Naive B cell (primary cell): ENCODE data around the gene KANK2. TPM values are rescaled to one million over a fixed set of nuclear protein-coding genes. Genes with fewer than 3 reads are reported as not detected.
"Not testable (repeated sequence)": the region's sequence is repeated elsewhere in the genome, so short reads cannot be mapped to it uniquely, and the experiment has no call there.

Experiments used
- ATAC-seq, 2 donors: fragments of 150-1000 bp; cut with Tn5 transposase; 2 replicates each; pipeline ENCODE4 v1.10.0; 2021; ENCODE audit warnings: low read depth in 2 of 2, mild to moderate bottlenecking in 2 of 2, moderate library complexity in 2 of 2
- DNase-seq: peaks from one replicate; pipeline ENCODE4 v3.0.0; 2022
- H3K27ac Mint-ChIP-seq, 6 donors: one replicate each; pipeline ENCODE4 v1.8.0; 2020 to 2022; ENCODE audit warnings: mild to moderate bottlenecking in 6 of 6, mixed read lengths in 6 of 6, moderate library complexity in 5 of 6, inconsistent platforms in 2 of 6
- H3K27me3 Mint-ChIP-seq, 3 donors: one replicate each; pipeline ENCODE4 v1.8.0; 2021 to 2022; ENCODE audit warnings: mixed read lengths in 3 of 3, mild to moderate bottlenecking in 1 of 3
- H3K36me3 Mint-ChIP-seq, 2 donors: one replicate each; pipeline ENCODE4 v1.8.0; 2020 to 2022; ENCODE audit warnings: mixed read lengths in 2 of 2, inconsistent platforms in 1 of 2, mild to moderate bottlenecking in 1 of 2
- H3K4me1 Mint-ChIP-seq, 3 donors: one replicate each; pipeline ENCODE4 v1.8.0; 2020 to 2022; ENCODE audit warnings: mixed read lengths in 3 of 3, inconsistent platforms in 1 of 3, mild to moderate bottlenecking in 1 of 3, moderate library complexity in 1 of 3
- H3K4me3 Mint-ChIP-seq, 8 donors: one replicate each; pipeline ENCODE4 v1.8.0; 2020 to 2022; ENCODE audit warnings: mild to moderate bottlenecking in 8 of 8, mixed read lengths in 8 of 8, moderate library complexity in 8 of 8, inconsistent platforms in 2 of 8
- H3K9me3 Mint-ChIP-seq, 7 donors: one replicate each; pipeline ENCODE4 v1.8.0; 2020 to 2022; ENCODE audit warnings: mixed read lengths in 7 of 7, mild to moderate bottlenecking in 5 of 7, inconsistent platforms in 2 of 7, moderate library complexity in 1 of 7
- polyA plus RNA-seq, 6 donors: library from polyadenylated mRNA; unstranded; fragments of 300-500 nt; fragmentation: Illumina TruSeq; gene quantifications; one replicate each; pipeline ENCODE4 v1.2.3, GENCODE V29; 2021; ENCODE audit warnings: low read depth in 6 of 6

Gene KANK2
- polyA plus RNA-seq, 6 donors from 2014 or later: 0.09 to 0.57 (median 0.19) TPM; not detected in 3

DNA sequence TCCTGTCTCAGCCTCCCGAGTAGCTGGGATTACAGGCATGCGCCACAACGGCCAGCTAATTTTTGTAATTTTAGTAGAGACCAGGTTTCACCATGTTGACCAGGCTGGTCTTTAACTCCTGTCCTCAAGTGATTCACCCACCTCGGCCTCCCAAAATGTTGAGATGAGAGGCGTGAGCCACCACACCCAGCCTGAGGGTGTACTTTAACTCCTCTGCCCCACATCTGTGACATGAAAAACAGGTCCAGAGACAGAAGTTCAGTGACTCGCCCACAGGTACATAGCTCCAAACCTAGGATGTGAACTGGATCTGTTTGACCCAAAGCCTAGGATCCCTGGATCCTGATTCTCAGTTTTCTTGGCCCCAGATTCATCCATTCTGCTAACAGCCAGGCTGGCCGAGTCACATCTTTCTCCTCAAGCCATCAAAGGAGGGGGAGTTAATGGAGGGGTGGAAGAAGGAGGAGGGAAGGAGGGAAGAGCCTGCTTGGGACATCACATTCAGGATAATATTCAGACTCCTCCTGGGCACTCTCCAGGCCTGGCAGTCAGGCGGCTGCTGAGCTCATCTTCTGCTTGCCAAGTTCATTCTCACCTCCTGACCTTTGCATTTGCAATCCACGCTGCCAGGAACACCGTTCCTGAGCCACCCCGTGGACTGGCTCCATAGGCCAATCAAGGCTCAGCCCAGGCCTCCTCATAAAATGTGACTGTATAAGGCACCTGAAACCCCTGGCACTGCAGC is 44.9 kb downstream of the KANK2 start:
- Mint-ChIP-seq H3K4me3 (no peak overlapping the region), H3K4me1 (peaks cover 9 to 21% (median 17%) of the 10 kb centered on the region in 3 donors), H3K36me3 (no peaks in the 10 kb centered on the region), H3K9me3 (no peaks in the 10 kb centered on the region), H3K27ac (peak overlapping the region in 1 of 6 donors; percentile 66), H3K27me3 (peaks cover 0 to 7% (median 0%) of the 10 kb centered on the region in 3 donors)
- no peak for DNase-seq
- no peak for ATAC-seq

DNA sequence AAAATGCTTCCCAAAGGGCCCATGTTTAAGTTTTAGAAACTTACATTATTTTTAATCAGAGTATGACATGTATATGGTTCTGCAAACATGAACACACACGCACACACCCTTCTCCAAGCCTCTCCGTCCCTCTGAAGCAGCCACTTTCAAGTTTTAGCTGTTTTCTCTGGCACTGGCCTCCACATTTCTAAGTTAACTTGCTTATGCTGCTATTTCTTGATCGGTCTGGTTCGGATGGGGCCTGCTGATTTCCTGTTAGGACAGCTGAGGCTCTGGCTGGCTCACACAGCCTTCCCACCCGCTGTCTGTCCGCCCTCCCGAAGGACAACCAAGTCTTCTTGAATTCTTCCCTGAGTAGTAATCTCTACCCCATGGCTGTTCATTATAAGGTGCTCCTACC is 46.2 kb downstream of the KANK2 start:
- ATAC-seq (no peak), DNase-seq (no peak)
- Mint-ChIP-seq H3K9me3 (no peaks in the 10 kb centered on the region), H3K4me1 (peaks cover 9 to 20% (median 15%) of the 10 kb centered on the region in 3 donors), H3K27me3 (peaks cover 0 to 7% (median 0%) of the 10 kb centered on the region in 3 donors), H3K4me3 (no peak overlapping the region), H3K36me3 (no peaks in the 10 kb centered on the region), H3K27ac (no peak overlapping the region)

DNA sequence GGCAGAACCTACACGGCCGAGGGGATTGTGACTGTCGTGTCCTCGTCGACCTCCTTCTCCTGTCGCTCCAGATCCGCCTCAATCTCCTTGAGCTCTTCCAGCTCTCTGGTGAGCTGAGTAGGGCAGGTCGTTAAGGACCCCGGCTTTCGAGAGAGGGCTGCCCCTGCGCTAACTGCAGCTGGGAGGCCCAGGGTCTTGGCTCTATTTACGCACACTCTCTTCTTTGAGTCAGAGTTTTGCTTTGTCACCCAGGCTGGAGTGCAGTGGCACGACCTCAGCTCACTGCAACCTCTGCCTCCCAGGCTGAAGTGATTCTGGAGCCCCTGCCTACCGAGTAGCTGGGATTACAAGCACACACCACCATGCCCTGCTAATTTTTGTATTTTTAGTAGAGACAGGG is 49.3 kb downstream of the KANK2 start:
- no peak overlapping the region for H3K4me3 Mint-ChIP-seq
- no peaks in the 10 kb centered on the region for H3K36me3 Mint-ChIP-seq
- no peak overlapping the region for H3K27ac Mint-ChIP-seq
- H3K9me3 Mint-ChIP-seq: peaks cover 0 to 2% (median 0%) of the 10 kb centered on the region in 7 donors
- no peak for ATAC-seq
- no peak for DNase-seq
- H3K27me3 Mint-ChIP-seq: peaks cover 0 to 4% (median 0%) of the 10 kb centered on the region in 3 donors
- peaks cover 0 to 4% (median 3%) of the 10 kb centered on the region in 3 donors for H3K4me1 Mint-ChIP-seq

DNA sequence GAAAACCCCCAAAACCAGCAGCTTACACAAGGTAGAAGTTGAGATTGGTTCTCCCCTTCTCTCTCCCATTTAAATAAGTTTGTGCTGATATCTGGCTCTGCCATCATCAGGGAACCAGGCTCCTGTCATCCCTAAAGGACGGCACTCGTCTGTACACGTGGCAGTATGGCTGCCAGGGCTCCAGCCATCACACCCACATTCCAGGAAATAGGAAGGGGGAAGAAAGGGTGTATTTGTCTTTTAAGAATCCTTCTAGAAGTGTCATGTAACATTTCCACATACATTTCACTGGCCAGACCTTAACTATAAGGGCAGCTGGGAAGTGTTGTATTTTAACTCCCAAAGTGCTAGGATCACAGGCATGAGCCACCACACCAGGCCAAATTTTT is 51.8 kb downstream of the KANK2 start:
- ATAC-seq: no peak
- Mint-ChIP-seq H3K36me3 (no peaks in the 10 kb centered on the region), H3K27me3 (peaks cover 0 to 12% (median 0%) of the 10 kb centered on the region in 3 donors), H3K4me3 (peak overlapping the region in 1 of 8 donors; percentile 29), H3K9me3 (peaks cover 0 to 2% (median 0%) of the 10 kb centered on the region in 7 donors), H3K4me1 (peaks cover 0 to 13% (median 5%) of the 10 kb centered on the region in 3 donors), H3K27ac (peak overlapping the region in 1 of 6 donors; percentile 24)
- DNase-seq: no peak

DNA sequence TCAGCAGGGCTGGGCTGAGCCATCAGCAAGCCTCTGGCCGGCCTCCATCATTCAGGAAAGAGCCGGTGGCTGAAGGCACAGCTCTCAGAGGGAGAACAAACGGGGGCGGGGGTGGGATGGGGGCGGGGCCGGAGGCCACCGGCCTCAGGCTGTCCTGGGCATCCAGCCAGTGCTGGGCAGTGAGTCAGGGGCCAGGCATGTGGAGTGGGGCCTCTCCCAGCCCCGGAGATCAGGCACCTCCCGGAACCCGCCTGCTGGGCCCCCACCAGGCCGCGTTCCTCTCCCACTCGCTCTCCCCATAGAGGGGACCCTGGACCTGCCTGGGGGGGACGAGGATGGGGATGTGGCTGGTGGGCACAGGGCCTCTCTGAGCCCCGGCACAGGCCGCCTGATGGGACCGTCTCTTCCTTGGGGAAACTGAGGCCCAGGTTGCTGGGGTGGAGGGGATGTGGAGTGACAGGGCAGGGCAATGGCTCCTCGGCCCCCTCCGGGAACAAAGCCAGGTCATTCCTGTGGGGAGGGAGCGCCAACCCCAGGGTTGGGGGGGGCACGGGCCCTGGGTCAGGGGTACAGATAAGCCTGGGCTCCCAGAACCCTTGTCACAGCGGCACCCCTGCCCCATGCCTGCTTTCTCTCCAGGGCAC is 54.7 kb downstream of the KANK2 start:
- Mint-ChIP-seq H3K27ac (no peak overlapping the region), H3K4me3 (no peak overlapping the region), H3K36me3 (peaks cover 0 to 5% of the 10 kb centered on the region in 2 donors), H3K27me3 (peaks cover 13 to 35% (median 20%) of the 10 kb centered on the region in 3 donors), H3K4me1 (peaks cover 13 to 25% (median 21%) of the 10 kb centered on the region in 3 donors), H3K9me3 (peaks cover 0 to 2% (median 0%) of the 10 kb centered on the region in 7 donors)
- ATAC-seq (no peak), DNase-seq (no peak)

DNA sequence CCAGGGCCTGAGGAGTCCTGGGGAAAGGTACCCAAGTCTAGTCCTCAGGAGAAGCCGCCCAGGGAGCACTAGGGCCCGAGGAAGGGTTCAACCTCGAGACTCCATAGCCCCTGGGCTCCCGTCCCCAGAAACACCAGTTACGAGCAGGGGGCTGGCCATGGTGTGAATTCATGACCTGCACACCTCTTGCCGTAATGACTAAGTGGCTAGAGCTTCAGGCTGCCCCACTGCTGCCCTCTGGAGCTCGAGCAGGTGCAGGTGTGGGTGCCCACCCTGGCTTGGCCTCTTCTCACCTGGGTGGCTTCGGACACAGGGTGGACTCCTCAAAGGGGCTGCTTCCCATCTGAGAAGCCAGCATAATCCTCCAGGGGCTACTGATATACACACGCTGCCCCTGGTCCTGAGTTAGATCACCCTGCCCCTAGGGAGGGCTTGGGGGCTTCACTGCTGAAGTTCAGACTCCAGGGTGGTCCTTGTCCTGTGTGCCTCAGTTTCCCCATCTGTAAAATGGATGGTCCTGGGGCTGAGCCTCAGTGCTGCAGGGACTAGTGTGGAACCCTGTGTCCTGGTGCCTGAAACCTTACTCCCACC is 55.3 kb downstream of the KANK2 start:
- Mint-ChIP-seq H3K27me3 (peaks cover 16 to 40% (median 22%) of the 10 kb centered on the region in 3 donors), H3K4me3 (no peak overlapping the region), H3K4me1 (peaks cover 13 to 27% (median 26%) of the 10 kb centered on the region in 3 donors), H3K9me3 (peaks cover 0 to 2% (median 0%) of the 10 kb centered on the region in 7 donors), H3K36me3 (peaks cover 0 to 5% of the 10 kb centered on the region in 2 donors), H3K27ac (peak overlapping the region in 1 of 6 donors; percentile 12)
- DNase-seq (no peak), ATAC-seq (no peak)

DNA sequence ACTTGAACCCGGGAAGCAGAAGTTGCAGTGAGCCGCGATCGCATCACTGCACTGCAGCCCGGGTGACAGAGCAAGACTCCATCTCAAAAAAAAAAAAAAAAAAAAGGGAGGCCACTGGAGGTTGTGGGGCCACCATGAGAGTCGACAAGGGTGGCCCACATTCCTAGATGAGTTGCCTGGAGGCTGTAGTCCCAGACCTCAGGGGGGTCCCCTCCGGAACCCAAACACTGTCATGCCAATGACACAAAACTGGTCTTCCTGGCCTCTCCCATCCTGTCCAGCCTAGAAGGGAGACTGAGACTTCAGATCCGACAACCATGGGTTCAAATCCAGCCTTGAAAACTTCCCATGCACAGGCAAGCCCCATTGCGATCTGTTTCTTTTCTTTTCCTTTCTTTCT is 56.4 kb downstream of the KANK2 start:
- H3K27me3 Mint-ChIP-seq: peaks cover 19 to 51% (median 28%) of the 10 kb centered on the region in 3 donors
- H3K9me3 Mint-ChIP-seq: peaks cover 0 to 2% (median 0%) of the 10 kb centered on the region in 7 donors
- no peak overlapping the region for H3K4me3 Mint-ChIP-seq
- ATAC-seq (no peak), DNase-seq (no peak)
- peaks cover 13 to 27% (median 26%) of the 10 kb centered on the region in 3 donors for H3K4me1 Mint-ChIP-seq
- H3K27ac Mint-ChIP-seq: no peak overlapping the region
- H3K36me3 Mint-ChIP-seq: peaks cover 0 to 5% of the 10 kb centered on the region in 2 donors

DNA sequence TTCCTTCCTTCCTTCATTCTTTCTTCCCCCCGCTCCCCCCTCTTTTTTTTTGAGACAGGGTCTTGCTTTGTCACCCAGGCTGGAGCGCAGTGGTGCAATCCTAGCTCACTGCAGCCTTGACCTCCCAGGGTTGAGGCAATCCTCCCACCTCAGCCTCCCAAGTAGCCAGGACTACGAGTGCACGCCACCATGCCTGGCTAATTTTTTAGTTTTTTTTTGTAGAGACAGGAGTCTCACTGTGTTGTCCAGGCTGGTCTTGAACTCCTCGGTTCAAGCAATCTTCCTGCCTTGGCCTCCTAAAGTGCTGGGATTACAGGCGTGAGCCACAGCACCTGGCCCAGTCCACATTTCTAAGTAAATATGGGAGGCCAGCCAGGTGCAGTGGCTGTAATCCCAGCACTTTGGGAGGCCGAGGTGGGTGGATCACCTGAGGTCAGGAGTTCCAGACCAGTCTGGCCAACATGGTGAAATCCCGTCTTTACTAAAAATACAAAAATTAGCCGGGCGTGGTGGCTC is 57.3 kb downstream of the KANK2 start:
- H3K4me1 Mint-ChIP-seq: peaks cover 13 to 27% (median 26%) of the 10 kb centered on the region in 3 donors
- not testable (repeated sequence) for ATAC-seq, H3K27ac Mint-ChIP-seq, H3K9me3 Mint-ChIP-seq, H3K36me3 Mint-ChIP-seq, DNase-seq
- peak overlapping the region in 1 of 8 donors; percentile 76 for H3K4me3 Mint-ChIP-seq
- peaks cover 20 to 51% (median 28%) of the 10 kb centered on the region in 3 donors for H3K27me3 Mint-ChIP-seq

DNA sequence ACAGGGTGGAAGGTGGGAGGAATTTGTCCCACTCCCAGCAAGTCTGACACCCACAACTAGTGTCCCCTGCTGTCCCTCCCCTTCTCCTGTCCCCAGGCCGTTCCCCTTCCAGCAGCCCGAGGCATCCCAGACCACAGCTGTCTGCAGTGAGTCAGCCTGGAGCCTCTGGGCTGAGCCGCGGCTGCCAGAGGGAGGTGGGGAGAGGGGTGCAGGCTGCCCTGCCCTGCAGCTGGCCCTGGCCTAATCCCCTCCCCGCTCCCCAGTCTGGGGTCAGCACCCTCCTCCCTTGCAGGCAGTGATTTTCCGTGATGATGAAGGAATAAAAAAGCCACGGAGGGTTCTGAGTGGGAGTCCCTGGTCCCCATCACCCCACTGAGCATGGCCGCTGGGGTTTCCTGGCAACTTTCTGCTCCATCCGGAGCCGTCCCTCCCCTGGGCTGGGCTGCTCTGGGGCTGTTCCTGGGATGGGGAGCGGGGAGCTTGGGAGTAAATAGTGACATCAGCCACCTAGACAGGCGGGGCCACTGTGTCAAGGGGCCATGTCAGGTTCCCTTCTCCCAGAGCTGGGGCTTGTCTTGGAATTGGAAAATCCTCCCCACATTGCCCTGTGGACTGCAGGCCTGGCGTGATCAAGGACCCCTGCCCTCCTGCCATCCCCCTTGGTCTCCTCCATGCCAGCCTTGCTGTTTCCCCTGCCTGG is 58.6 kb downstream of the KANK2 start:
- ATAC-seq (no peak), DNase-seq (no peak)
- peaks cover 13 to 27% (median 26%) of the 10 kb centered on the region in 3 donors for H3K4me1 Mint-ChIP-seq
- peaks cover 20 to 51% (median 28%) of the 10 kb centered on the region in 3 donors for H3K27me3 Mint-ChIP-seq
- peak overlapping the region in 1 of 8 donors; percentile 15 for H3K4me3 Mint-ChIP-seq
- H3K27ac Mint-ChIP-seq: no peak overlapping the region
- H3K9me3 Mint-ChIP-seq: no peaks in the 10 kb centered on the region
- H3K36me3 Mint-ChIP-seq: peaks cover 0 to 5% of the 10 kb centered on the region in 2 donors

DNA sequence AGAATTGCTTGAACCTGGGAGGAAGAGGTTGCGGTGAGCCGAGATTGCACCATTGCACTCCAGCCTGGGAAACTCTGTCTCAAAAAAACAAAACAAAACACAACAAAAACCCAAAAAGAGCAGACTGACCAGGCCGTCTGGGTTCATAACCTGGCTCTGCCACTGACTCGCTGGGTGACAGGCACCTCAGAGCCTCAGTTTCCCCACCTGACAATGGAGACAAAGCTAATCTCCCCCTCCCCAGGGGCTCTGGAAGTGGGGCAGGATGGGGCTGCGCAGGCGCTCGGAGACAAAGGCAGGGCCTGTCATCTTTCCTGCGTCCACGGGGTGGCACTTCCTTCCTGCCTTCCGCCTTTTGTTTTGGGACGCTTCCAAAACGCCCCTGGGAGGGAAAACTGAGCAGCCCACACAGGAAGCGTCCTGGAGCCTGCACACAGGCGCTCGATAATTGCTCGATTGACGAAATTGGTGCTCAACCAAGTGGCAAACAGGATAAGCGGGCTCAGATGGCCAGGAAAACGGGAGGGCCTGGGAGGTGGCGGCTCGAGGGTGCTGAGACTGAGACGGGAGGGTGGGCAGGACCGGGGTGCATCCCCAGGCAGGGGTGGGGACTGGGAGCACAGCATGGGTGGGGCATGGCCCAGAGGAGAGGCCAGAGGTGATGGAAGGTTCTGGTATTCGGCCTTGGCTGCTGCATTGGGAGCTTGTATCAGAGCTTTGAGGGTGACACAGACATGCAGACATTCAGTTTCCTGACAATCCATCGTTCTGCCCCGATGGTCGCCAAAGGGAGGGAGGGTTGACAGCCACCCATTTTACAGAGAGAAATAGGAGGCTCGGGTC is 59.6 kb downstream of the KANK2 start:
- H3K4me3 Mint-ChIP-seq: peak overlapping the region in 5 of 8 donors; percentile 33 to 70 (median 47)
- peaks cover 20 to 45% (median 28%) of the 10 kb centered on the region in 3 donors for H3K27me3 Mint-ChIP-seq
- DNase-seq (no peak), ATAC-seq (peak; percentile 20 to 52)
- no peaks in the 10 kb centered on the region for H3K9me3 Mint-ChIP-seq
- peaks cover 13 to 21% (median 21%) of the 10 kb centered on the region in 3 donors for H3K4me1 Mint-ChIP-seq
- H3K27ac Mint-ChIP-seq: no peak overlapping the region
- H3K36me3 Mint-ChIP-seq: peaks cover 0 to 5% of the 10 kb centered on the region in 2 donors

DNA sequence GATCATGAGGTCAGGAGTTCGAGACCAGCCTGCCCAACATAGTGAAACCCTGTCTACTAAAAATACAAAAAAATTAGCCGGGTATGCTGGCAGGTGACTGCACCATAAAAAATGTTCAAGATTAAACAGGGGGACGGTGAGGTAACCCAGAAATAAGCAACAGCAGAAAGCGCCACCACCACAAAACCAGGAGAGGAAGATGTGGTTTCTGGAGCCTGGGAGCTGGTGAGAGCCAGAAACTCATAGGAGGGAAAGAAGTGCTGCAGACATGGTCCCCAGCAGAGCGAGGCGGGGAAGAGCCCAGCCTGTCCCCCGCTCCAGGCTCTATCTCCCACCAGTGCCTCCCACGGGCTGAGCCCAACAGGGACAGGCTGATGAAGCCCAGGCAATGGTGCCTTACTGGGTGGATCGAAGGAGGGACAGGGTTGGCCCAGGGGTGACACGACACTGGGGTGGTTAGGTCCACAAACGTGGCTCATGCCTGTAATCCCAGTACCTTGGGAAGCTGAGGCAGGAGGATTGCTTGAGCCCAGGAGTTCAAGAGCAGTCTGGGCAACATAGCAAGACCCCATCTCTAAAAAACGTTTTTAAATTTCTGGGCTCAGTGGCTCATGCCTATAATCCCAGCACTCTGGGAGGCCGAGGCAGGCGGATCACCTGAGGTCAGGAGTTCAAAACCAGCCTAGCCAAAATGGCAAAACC is 60.8 kb downstream of the KANK2 start:
- H3K9me3 Mint-ChIP-seq: no peaks in the 10 kb centered on the region
- H3K4me1 Mint-ChIP-seq: peaks cover 13 to 21% (median 14%) of the 10 kb centered on the region in 3 donors
- H3K36me3 Mint-ChIP-seq: peaks cover 0 to 5% of the 10 kb centered on the region in 2 donors
- no peak overlapping the region for H3K4me3 Mint-ChIP-seq
- no peak for DNase-seq
- H3K27ac Mint-ChIP-seq: peak overlapping the region in 2 of 6 donors; percentile 59 to 93
- H3K27me3 Mint-ChIP-seq: peaks cover 20 to 39% (median 28%) of the 10 kb centered on the region in 3 donors
- ATAC-seq: no peak
